ENCODE measurements around the gene ABI3.
"Not testable (repeated sequence)": the region's sequence is repeated elsewhere in the genome, so short reads cannot be mapped to it uniquely, and the experiment has no call there.

Gene ABI3

GRCh38 chr17:49252148-49252695 lies 41.7 kb downstream of the ABI3 start:
- DNase-seq (ENCODE audit: low spot score) = no peak

- no peak for DNase-seq (ENCODE audit: low spot score)
Measured at GRCh38 chr17:49254066-49254465, 43.6 kb downstream of the ABI3 start.

GRCh38 chr17:49255125-49255524 lies 44.6 kb downstream of the ABI3 start:
- DNase-seq (ENCODE audit: low spot score) = no peak

- DNase-seq (ENCODE audit: low spot score) = no peak
Measured at GRCh38 chr17:49258394-49258793, 47.9 kb downstream of the ABI3 start.

- DNase-seq (ENCODE audit: low spot score) = no peak
Measured at GRCh38 chr17:49259663-49260010, 49.1 kb downstream of the ABI3 start.

GRCh38 chr17:49260011-49260816 lies 49.7 kb downstream of the ABI3 start:
- DNase-seq (ENCODE audit: low spot score) = peak; percentile 50

- DNase-seq (ENCODE audit: low spot score) = no peak
Measured at GRCh38 chr17:49260817-49261291, 50.3 kb downstream of the ABI3 start.

GRCh38 chr17:49261540-49261939 lies 51.0 kb downstream of the ABI3 start:
- DNase-seq (ENCODE audit: low spot score) = not testable (repeated sequence)

GRCh38 chr17:49266233-49266632 lies 55.7 kb downstream of the ABI3 start:
- DNase-seq (ENCODE audit: low spot score) = no peak

- DNase-seq (ENCODE audit: low spot score) = no peak
Measured at GRCh38 chr17:49267912-49268311, 57.4 kb downstream of the ABI3 start.

GRCh38 chr17:49269356-49269755 lies 58.8 kb downstream of the ABI3 start:
- no peak for DNase-seq (ENCODE audit: low spot score)

All from HuH-7.5 (cell line).